Panc1 (cell line): ENCODE measurements around the gene ZNF500.

ENCODE experiments used
- TF ChIP-seq, protein P1 (sequence below): fragments of 450-650 bp; IDR thresholded peaks from 2 replicates; pipeline ENCODE4 v1.5.1; 2017; ENCODE audit warnings: mild to moderate bottlenecking
- TF ChIP-seq, protein P2 (sequence below), 2 experiments: IDR thresholded peaks; 2 replicates each; pipeline ENCODE4 v1.6.1; 2011 to 2012; ENCODE audit warnings: low read depth in 2 of 2, control low read depth in 1 of 2, low read length in 1 of 2, mild to moderate bottlenecking in 1 of 2, moderate library complexity in 1 of 2; ENCODE audit not compliant: insufficient read depth in 1 of 2

DNA sequence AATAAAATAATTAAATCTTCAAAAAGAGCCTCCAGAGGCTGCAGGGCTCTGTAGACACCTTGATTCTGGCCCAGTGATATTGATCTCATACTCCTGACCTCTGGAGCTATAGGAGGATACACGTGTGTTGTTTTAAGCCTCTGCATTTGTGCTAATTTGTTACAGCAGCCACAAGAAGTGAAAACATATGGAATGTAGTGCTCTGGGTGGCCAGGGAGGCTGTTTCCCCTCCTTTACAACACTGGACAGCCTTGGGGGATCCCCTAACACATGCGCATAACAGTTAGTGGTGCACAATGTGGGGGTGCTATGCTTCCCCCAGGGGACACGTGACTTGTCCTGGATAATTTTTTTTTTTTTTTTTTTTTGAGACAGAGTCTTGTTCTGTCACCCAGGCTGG, 4.7 kb upstream of the ZNF500 start:
- TF ChIP-seq, protein P1, sequence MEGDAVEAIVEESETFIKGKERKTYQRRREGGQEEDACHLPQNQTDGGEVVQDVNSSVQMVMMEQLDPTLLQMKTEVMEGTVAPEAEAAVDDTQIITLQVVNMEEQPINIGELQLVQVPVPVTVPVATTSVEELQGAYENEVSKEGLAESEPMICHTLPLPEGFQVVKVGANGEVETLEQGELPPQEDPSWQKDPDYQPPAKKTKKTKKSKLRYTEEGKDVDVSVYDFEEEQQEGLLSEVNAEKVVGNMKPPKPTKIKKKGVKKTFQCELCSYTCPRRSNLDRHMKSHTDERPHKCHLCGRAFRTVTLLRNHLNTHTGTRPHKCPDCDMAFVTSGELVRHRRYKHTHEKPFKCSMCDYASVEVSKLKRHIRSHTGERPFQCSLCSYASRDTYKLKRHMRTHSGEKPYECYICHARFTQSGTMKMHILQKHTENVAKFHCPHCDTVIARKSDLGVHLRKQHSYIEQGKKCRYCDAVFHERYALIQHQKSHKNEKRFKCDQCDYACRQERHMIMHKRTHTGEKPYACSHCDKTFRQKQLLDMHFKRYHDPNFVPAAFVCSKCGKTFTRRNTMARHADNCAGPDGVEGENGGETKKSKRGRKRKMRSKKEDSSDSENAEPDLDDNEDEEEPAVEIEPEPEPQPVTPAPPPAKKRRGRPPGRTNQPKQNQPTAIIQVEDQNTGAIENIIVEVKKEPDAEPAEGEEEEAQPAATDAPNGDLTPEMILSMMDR = no peak
- TF ChIP-seq, protein P2, sequence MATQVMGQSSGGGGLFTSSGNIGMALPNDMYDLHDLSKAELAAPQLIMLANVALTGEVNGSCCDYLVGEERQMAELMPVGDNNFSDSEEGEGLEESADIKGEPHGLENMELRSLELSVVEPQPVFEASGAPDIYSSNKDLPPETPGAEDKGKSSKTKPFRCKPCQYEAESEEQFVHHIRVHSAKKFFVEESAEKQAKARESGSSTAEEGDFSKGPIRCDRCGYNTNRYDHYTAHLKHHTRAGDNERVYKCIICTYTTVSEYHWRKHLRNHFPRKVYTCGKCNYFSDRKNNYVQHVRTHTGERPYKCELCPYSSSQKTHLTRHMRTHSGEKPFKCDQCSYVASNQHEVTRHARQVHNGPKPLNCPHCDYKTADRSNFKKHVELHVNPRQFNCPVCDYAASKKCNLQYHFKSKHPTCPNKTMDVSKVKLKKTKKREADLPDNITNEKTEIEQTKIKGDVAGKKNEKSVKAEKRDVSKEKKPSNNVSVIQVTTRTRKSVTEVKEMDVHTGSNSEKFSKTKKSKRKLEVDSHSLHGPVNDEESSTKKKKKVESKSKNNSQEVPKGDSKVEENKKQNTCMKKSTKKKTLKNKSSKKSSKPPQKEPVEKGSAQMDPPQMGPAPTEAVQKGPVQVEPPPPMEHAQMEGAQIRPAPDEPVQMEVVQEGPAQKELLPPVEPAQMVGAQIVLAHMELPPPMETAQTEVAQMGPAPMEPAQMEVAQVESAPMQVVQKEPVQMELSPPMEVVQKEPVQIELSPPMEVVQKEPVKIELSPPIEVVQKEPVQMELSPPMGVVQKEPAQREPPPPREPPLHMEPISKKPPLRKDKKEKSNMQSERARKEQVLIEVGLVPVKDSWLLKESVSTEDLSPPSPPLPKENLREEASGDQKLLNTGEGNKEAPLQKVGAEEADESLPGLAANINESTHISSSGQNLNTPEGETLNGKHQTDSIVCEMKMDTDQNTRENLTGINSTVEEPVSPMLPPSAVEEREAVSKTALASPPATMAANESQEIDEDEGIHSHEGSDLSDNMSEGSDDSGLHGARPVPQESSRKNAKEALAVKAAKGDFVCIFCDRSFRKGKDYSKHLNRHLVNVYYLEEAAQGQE (IDR thresholded peaks at IDR 0.05; ENCODE audit: insufficient read depth in 1 of 2, low read depth in 2 of 2, low read length in 1 of 2) = no peak
